Esophagus squamous epithelium (tissue), 5 donors: ENCODE data around the gene ADK. TPM values are rescaled to one million over a fixed set of nuclear protein-coding genes. Genes with fewer than 3 reads are reported as not detected.

Experiments used
- DNase-seq: peaks from one replicate; lab custom pipeline; 2025; lab: John Stamatoyannopoulos, UW
- H3K27ac ChIP-seq, 4 donors: fragments of 200-600 bp; sonication (generic); one replicate each; pipeline ENCODE4 v1.5.1; 2016 to 2019; ENCODE audit warnings: mild to moderate bottlenecking in 1 of 4
- H3K27me3 ChIP-seq, 4 donors: fragments of 200-600 bp; sonication (generic); 1 replicate in 3 of 4; 2 replicates in 1 of 4; pipeline versions ENCODE4 v1.5.1 to v1.6.0; 2017 to 2021; ENCODE audit warnings: antibody characterized with exemption in 1 of 4
- H3K36me3 ChIP-seq, 3 donors: fragments of 200-600 bp; sonication (generic); one replicate each; pipeline ENCODE4 v1.5.1; 2016 to 2019
- H3K4me1 ChIP-seq, 3 donors: fragments of 200-600 bp; sonication (generic); one replicate each; pipeline ENCODE4 v1.5.1; 2017 to 2019
- H3K4me3 ChIP-seq, 4 donors: fragments of 200-600 bp; sonication (generic); 1 replicate in 3 of 4; 2 replicates in 1 of 4; pipeline ENCODE4 v1.5.1; 2016 to 2019; ENCODE audit warnings: mild to moderate bottlenecking in 2 of 4, moderate library complexity in 1 of 4
- H3K9me3 ChIP-seq, 3 donors: fragments of 200-600 bp; sonication (generic); one replicate each; pipeline ENCODE4 v1.5.1; 2016 to 2019
- POLR2A ChIP-seq, 4 donors: fragments of 450-650 bp; IDR thresholded peaks; one replicate each; pipeline ENCODE4 v1.6.1; 2017; ENCODE audit warnings: antibody characterized with exemption in 4 of 4, mild to moderate bottlenecking in 4 of 4, moderate library complexity in 3 of 4
- WGBS, 2 donors: methylation state at CpG; one replicate each; pipeline ENCODE4 v1.1.5; 2018; 5-methylcytosine and 5-hydroxymethylcytosine counted together
- intact Hi-C: fragments of 100-400 bp; cut with DNase I; formaldehyde crosslinking; loops from one replicate; pipeline ENCODE4 v1.15.0; 2022
- total RNA-seq, 4 donors: library from RNA; depleted of rRNA; stranded (reverse); fragments of >200 nt; gene quantifications; one replicate each; pipeline ENCODE4 v1.1.0, GENCODE V29; 2016
- TF ChIP-seq, protein P1 (sequence below), 6 experiments: fragments of 450-650 bp in 4 of 6; fragments of 200-600 bp in 2 of 6; sonication (generic) in 2 of 6; IDR thresholded peaks; one replicate each; pipeline ENCODE4 v1.5.1; 2016 to 2019; ENCODE audit warnings: antibody characterized with exemption in 6 of 6, mild to moderate bottlenecking in 4 of 6, moderate library complexity in 4 of 6
- donor health status: DM: yes; HTN: yes; CAD: no.

The ADK gene
- total RNA-seq, 4 donors from 2014 or later = 43.3 to 78.4 (median 68.4) TPM

DNA sequence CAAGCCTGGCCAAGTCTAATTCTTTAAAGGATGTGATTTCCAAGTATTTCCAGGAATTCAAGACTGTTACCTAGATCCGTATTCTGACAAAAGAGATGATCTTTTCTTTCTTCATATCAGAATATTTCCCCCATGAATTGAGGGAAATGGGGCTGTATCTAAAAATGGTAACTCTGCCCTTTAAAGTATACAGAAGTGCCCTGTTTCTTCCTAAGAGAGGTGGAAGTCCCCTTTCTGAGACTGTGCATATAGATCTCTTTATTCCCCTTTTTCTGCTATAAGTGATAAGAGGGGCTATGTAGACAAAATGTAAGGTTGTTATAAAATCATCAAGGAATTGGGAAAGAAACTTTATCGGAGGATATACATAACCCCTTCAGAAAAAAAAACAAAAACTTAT lies 388.3 kb downstream of the ADK start:
- Histone ChIP-seq H3K36me3 (no peaks in the 10 kb centered on the region), H3K4me3 (no peak overlapping the region), H3K4me1 (no peaks in the 10 kb centered on the region), H3K9me3 (no peaks in the 10 kb centered on the region), H3K27me3 (no peaks in the 10 kb centered on the region), H3K27ac (no peak overlapping the region)
- DNase-seq = no peak
- TF ChIP-seq, protein P1, sequence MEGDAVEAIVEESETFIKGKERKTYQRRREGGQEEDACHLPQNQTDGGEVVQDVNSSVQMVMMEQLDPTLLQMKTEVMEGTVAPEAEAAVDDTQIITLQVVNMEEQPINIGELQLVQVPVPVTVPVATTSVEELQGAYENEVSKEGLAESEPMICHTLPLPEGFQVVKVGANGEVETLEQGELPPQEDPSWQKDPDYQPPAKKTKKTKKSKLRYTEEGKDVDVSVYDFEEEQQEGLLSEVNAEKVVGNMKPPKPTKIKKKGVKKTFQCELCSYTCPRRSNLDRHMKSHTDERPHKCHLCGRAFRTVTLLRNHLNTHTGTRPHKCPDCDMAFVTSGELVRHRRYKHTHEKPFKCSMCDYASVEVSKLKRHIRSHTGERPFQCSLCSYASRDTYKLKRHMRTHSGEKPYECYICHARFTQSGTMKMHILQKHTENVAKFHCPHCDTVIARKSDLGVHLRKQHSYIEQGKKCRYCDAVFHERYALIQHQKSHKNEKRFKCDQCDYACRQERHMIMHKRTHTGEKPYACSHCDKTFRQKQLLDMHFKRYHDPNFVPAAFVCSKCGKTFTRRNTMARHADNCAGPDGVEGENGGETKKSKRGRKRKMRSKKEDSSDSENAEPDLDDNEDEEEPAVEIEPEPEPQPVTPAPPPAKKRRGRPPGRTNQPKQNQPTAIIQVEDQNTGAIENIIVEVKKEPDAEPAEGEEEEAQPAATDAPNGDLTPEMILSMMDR (IDR thresholded peaks at IDR 0.05) = no peak
- TF ChIP-seq POLR2A (IDR thresholded peaks at IDR 0.05) = no peak
- intact Hi-C loops = no loop called here
- WGBS, 2 donors = 83 to 90% methylated on average over 2 of the region's 2 CpGs

- TF ChIP-seq POLR2A (IDR thresholded peaks at IDR 0.05) = no peak
- TF ChIP-seq, protein P1 (IDR thresholded peaks at IDR 0.05) = no peak
- intact Hi-C loops = no loop called here
- DNase-seq = no peak
- no peaks in the 10 kb centered on the region for H3K9me3 ChIP-seq
- WGBS, 2 donors = 93% methylated on average over 1 of the region's 1 CpG
- no peak overlapping the region for H3K27ac ChIP-seq
- H3K4me3 ChIP-seq = no peak overlapping the region
- no peaks in the 10 kb centered on the region for H3K27me3 ChIP-seq
- H3K36me3 ChIP-seq = no peaks in the 10 kb centered on the region
- H3K4me1 ChIP-seq = no peaks in the 10 kb centered on the region
Observed at GRCh38 chr10:74541375-74541774, 390.4 kb downstream of the ADK start.

DNA sequence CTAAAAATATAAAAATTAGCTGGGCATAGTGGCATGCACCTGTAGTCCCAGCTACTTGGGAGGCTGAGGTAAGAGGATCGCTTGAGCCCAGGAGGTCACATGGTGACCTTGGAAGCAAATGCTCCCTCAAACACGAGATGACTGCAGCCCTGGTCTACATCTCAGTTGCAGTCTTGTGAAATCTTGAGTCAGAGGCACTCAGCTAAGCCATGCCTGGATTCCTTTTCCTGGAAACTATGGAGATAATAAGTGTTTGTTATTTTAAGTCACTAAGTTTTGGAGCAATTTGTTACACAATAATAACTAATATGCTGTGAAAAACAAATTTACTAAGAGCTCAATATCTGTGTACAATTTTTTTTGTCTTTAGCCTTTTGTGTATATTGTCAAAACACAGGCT lies 391.1 kb downstream of the ADK start:
- intact Hi-C loops = no loop called here
- no peaks in the 10 kb centered on the region for H3K27me3 ChIP-seq
- no peaks in the 10 kb centered on the region for H3K9me3 ChIP-seq
- H3K4me3 ChIP-seq = no peak overlapping the region
- H3K36me3 ChIP-seq = no peaks in the 10 kb centered on the region
- TF ChIP-seq, protein P1 (IDR thresholded peaks at IDR 0.05) = no peak
- no peak for TF ChIP-seq POLR2A (IDR thresholded peaks at IDR 0.05)
- no peaks in the 10 kb centered on the region for H3K4me1 ChIP-seq
- no peak for DNase-seq
- 38 to 60% methylated on average over 1 to 2 of the region's 2 CpGs for WGBS, 2 donors
- no peak overlapping the region for H3K27ac ChIP-seq

GRCh38 chr10:74543276-74543675 lies 392.3 kb downstream of the ADK start:
- no peaks in the 10 kb centered on the region for H3K27me3 ChIP-seq
- H3K9me3 ChIP-seq = no peaks in the 10 kb centered on the region
- intact Hi-C loops = no loop called here
- no peak overlapping the region for H3K27ac ChIP-seq
- H3K36me3 ChIP-seq = no peaks in the 10 kb centered on the region
- DNase-seq = no peak
- TF ChIP-seq, protein P1 (IDR thresholded peaks at IDR 0.05) = no peak
- TF ChIP-seq POLR2A (IDR thresholded peaks at IDR 0.05) = no peak
- H3K4me3 ChIP-seq = no peak overlapping the region
- H3K4me1 ChIP-seq = no peaks in the 10 kb centered on the region
- WGBS, 2 donors = 78 to 83% methylated on average over 1 of the region's 1 CpG

GRCh38 chr10:74544106-74544505 lies 393.1 kb downstream of the ADK start:
- DNase-seq = no peak
- H3K4me1 ChIP-seq = no peaks in the 10 kb centered on the region
- H3K4me3 ChIP-seq = no peak overlapping the region
- no peaks in the 10 kb centered on the region for H3K36me3 ChIP-seq
- H3K27me3 ChIP-seq = no peaks in the 10 kb centered on the region
- H3K27ac ChIP-seq = no peak overlapping the region
- no peaks in the 10 kb centered on the region for H3K9me3 ChIP-seq
- 79 to 90% methylated on average over 2 of the region's 2 CpGs for WGBS, 2 donors
- intact Hi-C loops = no loop called here
- TF ChIP-seq POLR2A (IDR thresholded peaks at IDR 0.05) = no peak
- TF ChIP-seq, protein P1 (IDR thresholded peaks at IDR 0.05) = no peak
